SK-N-MC (cell line): ENCODE data around the gene ETFB.

Experiments used
- DNase-seq: peaks from one replicate; pipeline ENCODE4 v3.0.0-alpha.2; 2011; ENCODE audit warnings: low read depth, low spot score
- H3K27ac ChIP-seq: fragments of 200-600 bp; sonication (generic); 2 replicates; pipeline ENCODE4 v1.5.1; 2016; ENCODE audit warnings: mixed run types
- H3K36me3 ChIP-seq: fragments of 200-600 bp; sonication (generic); 2 replicates; pipeline ENCODE4 v1.6.1; 2017; ENCODE audit warnings: antibody characterized with exemption, low read length, mixed read lengths; ENCODE audit not compliant: insufficient read depth
- H3K4me3 ChIP-seq: fragments of 200-600 bp; sonication (generic); 2 replicates; pipeline ENCODE4 v1.5.1; 2016
- H3K9ac ChIP-seq: fragments of 200-600 bp; sonication (generic); 2 replicates; pipeline ENCODE4 v1.8.0; 2017; ENCODE audit warnings: mixed run types, mixed read lengths; ENCODE audit not compliant: insufficient read length
- H3K9me3 ChIP-seq: fragments of 200-600 bp; sonication (generic); 2 replicates; pipeline ENCODE4 v1.6.1; 2017; ENCODE audit warnings: low read depth, mild to moderate bottlenecking, antibody characterized with exemption, low read length, moderate library complexity, mixed read lengths
- EZH2 ChIP-seq: fragments of 200-600 bp; sonication (generic); IDR thresholded peaks from one replicate; pipeline ENCODE4 v1.6.1; 2017; ENCODE audit warnings: antibody characterized with exemption
- FOXP2 ChIP-seq: optimal IDR thresholded peaks from 2 replicates; pipeline ENCODE3; 2011; ENCODE audit warnings: mild to moderate bottlenecking, moderate library complexity; ENCODE audit not compliant: insufficient read depth; ENCODE audit errors: extremely low read length, control extremely low read depth
- POLR2AphosphoS5 ChIP-seq: IDR thresholded peaks from 2 replicates; pipeline ENCODE4 v1.6.1; 2012; ENCODE audit warnings: mild to moderate bottlenecking, low read depth, low read length, borderline replicate concordance

ETFB gene

DNA sequence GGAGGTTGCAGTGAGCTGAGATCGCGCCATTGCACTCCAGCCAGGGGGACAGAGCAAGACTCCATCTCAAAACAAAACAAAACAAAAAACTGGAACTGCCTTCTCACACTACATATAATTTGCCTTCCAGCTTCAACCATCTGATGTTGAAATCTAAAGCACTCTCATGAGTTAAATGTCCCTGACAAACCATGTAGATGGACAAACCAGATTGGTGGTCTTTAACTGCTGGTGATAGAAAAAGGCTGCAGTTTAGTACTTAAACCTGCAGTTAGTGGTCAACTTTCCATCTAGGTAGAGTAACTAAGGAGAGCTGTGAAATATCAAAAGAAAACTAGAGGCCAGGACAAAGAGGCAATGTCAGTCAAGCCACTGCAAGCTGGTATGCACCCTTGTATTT, 30.0 kb upstream of the ETFB start:
- TF ChIP-seq POLR2AphosphoS5 (no peak), EZH2 (no peak), FOXP2 (no peak)
- no peak overlapping the region for H3K9ac ChIP-seq
- H3K9me3 ChIP-seq: no peaks in the 10 kb centered on the region
- no peak overlapping the region for H3K27ac ChIP-seq
- DNase-seq: no peak
- no peak overlapping the region for H3K4me3 ChIP-seq
- H3K36me3 ChIP-seq: no peaks in the 10 kb centered on the region

DNA sequence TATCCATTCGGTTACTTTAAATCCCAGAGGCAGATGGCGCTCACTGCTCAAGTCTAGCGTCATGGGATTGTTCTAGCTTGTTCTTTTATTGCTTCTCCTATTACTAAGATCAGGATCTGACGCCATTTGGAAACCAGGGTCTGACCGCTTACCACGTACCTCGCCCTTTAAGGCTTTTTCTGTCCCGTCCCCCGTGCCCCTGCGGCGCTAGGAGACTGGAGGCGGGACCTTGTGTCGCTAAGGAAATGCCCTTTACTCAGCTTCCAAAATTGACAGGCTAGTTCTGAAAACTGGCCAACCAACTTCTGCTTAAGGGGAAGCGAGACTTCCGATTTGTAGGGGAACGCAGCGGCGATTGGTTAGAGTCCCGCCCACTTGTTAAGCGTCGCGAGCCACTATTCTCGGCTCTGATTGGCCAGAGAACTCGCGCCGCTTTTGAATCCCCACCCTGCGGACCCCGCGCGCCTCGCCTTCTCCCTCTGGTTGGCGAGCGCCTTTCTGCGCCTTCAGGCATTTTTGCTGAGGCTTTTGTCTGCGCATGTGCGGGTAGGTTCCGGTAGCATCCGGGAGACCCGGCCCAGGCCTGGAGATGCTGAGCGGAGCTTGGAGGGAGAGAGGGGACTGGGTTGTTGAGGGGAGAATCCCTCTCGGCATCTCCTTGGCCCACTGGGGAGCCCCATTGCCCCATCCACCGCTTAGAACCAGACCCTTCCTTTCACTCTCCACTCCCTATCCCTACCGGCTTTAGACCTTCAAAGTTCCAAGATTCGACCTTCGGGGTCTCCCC, 28.1 kb upstream of the ETFB start:
- Histone ChIP-seq H3K9ac (no peak overlapping the region), H3K9me3 (no peaks in the 10 kb centered on the region), H3K27ac (no peak overlapping the region), H3K4me3 (0 out of 2 replicates have a peak overlapping the region, but pooled peaks have one; percentile 0), H3K36me3 (no peaks in the 10 kb centered on the region)
- no peak for DNase-seq
- no peak for TF ChIP-seq FOXP2
- TF ChIP-seq EZH2: no peak
- TF ChIP-seq POLR2AphosphoS5: no peak

DNA sequence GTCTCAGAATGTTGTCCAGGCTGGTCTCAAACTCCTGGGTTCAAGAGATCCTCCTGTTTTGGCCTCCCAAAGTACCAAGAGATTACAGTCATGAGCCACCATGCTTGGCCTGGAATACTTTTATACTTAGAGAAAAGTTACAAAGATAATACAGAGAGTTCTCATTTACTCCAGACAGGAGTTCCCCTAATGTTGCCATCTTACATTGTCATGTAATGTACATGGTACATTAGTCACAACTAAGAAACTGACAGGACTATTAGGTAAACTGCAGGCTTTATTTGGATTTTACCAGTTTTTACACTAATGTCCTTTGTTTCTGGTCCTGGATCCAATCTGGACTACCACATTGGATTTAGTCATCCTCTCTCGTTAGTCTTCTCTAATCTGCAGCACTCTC, 26.5 kb upstream of the ETFB start:
- H3K9ac ChIP-seq: no peak overlapping the region
- DNase-seq: no peak
- H3K9me3 ChIP-seq: no peaks in the 10 kb centered on the region
- TF ChIP-seq EZH2 (no peak), FOXP2 (no peak), POLR2AphosphoS5 (no peak)
- no peak overlapping the region for H3K4me3 ChIP-seq
- H3K27ac ChIP-seq: no peak overlapping the region
- H3K36me3 ChIP-seq: no peaks in the 10 kb centered on the region

DNA sequence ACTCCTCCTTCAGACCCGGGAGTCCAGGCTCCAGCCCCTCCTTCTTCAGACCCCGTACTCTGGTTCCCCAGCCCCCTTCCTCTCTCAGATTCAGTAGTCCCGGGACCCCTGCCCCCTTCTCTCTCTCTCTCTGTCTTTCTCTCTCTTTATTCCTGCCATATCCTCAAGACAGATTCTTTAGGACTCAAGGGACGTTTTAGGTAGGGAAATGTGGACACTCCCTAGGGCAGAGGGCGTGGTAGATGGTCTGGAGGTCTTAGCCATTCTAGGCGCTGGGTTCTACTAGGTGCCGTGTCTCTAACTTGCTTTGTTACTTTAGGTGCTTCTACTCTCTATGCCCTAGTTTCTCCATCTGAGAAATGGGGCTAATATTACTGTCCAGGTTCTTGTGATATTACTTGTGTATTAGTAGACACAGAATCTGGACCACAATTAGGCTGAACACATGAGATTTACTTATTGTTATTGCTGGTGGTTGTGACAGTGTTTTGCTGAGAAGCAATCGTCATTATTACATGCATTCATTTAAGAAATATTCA, 25.0 kb upstream of the ETFB start:
- Histone ChIP-seq H3K36me3 (no peaks in the 10 kb centered on the region), H3K4me3 (no peak overlapping the region), H3K9ac (no peak overlapping the region)

DNA sequence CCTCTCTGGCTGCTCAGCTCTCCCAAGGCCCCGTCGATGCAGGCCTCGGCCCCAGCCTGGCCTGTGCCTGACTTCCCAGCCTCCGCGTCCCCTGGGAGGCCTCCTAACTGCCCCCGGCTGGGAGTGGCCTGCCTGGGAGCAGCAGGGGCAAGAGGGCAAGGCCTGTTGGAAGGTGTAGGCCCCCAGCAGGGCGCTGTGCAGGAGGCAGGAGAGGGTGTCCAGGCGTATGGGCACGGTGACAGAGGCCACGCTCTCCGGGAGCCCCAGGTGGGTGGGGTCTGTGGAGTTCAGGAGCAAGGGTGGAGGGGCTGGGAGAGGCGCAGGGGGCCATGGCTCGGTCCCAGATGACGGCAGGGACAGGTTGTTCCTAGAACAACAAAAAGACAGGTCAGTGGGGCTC, 23.0 kb upstream of the ETFB start:
- no peaks in the 10 kb centered on the region for H3K9me3 ChIP-seq
- no peaks in the 10 kb centered on the region for H3K36me3 ChIP-seq
- TF ChIP-seq POLR2AphosphoS5 (no peak), EZH2 (no peak), FOXP2 (no peak)
- H3K9ac ChIP-seq: no peak overlapping the region
- DNase-seq: no peak
- no peak overlapping the region for H3K27ac ChIP-seq
- H3K4me3 ChIP-seq: no peak overlapping the region

More for the DNA sequence above, 25.0 kb upstream of the ETFB start:
- no peak for DNase-seq
- Histone ChIP-seq H3K9me3 (no peaks in the 10 kb centered on the region), H3K27ac (no peak overlapping the region)
- TF ChIP-seq EZH2: no peak
- TF ChIP-seq POLR2AphosphoS5: no peak
- TF ChIP-seq FOXP2: no peak

DNA sequence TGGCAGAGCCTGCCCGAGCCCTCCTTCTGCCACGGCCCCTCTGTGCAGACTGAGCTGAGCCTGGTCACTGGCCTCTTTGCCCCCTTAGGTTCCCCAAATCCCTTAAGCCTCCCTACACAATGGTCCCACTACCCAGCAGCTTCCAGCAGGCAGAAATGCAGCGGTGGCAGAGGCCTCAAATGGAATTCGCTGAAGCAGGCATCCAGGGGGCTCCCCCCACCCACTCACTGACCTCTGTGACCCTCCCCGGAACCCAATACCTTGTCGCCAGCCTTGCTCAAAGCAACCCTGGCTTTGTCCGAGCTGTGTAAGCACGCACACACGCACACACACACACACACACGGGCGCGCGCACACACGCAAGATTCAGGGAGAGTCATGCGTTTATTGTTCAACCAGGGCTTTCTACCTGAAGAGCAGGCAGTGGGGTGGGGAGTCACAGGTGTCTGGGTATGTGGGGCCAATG, 21.8 kb upstream of the ETFB start, which contains the start of gene LIM2:
LIM2 (minus strand) TSS at position 51 of the 466 bp plus-strand sequence. CDS start 531 bp downstream, outside the sequence.
- no peak within 1 kb of the TSS for H3K9ac ChIP-seq
- DNase-seq: no peak
- no peak for TF ChIP-seq EZH2
- no peak for TF ChIP-seq FOXP2
- no peak for TF ChIP-seq POLR2AphosphoS5
- no peak within 1 kb of the TSS for H3K4me3 ChIP-seq
- no peak within 1 kb of the TSS for H3K27ac ChIP-seq
- no peaks in the 10 kb centered on the region for H3K36me3 ChIP-seq
- H3K9me3 ChIP-seq: no peaks in the 10 kb centered on the region

DNA sequence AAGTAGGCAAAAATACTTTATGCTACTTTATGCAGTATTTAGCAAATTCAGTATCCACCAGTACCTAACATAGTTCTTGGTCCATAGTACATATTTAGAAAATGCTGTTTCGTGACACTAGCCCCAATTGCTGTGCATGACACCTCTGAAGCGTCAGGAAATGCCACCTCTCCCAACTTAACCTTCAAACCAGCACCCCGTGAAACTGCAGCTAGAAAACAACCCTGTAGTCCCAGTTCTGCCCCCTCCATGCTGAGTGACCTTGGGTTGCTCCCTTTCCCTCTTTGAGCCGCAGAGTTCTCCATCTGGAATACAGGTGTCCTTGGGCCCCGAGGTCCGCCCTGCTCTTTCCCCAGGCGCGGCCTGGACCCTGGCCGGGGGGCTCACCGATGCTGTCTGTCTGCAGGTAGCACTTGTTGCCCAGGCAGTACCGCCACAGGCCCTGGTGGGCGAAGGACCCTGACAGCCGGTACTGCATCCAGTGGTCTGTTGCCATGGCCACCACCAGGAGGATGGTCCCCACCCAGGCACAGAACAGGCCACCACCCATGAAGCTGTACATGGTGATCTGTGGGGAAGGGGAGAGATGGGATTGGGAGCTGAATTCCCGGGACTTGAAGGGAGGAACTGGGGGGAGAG, 20.8 kb upstream of the ETFB start:
- DNase-seq: no peak
- no peak for TF ChIP-seq FOXP2
- TF ChIP-seq POLR2AphosphoS5: no peak
- no peak for TF ChIP-seq EZH2
- Histone ChIP-seq H3K36me3 (no peaks in the 10 kb centered on the region), H3K9me3 (no peaks in the 10 kb centered on the region), H3K27ac (no peak overlapping the region), H3K9ac (no peak overlapping the region), H3K4me3 (no peak overlapping the region)

DNA sequence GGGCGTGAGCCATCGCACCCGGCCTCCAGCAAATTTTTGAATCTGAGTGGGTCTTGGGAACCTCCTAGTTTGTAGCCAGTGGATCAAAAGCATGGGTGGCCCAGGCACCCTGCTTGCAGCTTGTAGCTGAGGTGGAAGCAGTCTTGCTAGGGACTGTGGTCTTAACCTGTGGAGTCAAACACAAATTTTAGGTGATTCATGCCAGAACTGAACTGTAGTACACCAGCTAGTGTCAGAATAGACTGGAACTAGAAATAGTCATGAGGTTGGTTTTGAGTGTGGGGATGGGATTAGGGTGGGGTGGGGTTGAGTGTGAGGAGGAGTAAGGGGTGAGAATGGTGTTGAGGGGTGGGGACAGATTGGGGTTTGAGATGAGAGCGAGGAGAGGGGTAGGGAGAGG, 15.8 kb upstream of the ETFB start:
- TF ChIP-seq POLR2AphosphoS5 (no peak), FOXP2 (no peak), EZH2 (no peak)
- H3K36me3 ChIP-seq: no peaks in the 10 kb centered on the region
- H3K9me3 ChIP-seq: no peaks in the 10 kb centered on the region
- no peak overlapping the region for H3K27ac ChIP-seq
- no peak overlapping the region for H3K4me3 ChIP-seq
- no peak overlapping the region for H3K9ac ChIP-seq
- no peak for DNase-seq
